Ammon's horn (tissue), 1 donor: Measurements from ENCODE around the gene FOXO6.

Source experiments
- DNase-seq: peaks from one replicate; pipeline ENCODE4 v3.0.0-alpha.2; 2016; ENCODE audit warnings: low spot score

Gene FOXO6

GRCh38 chr1:41360786-41361494 lies at the start of gene FOXO6:
Gene FOXO6 (plus strand): TSS chr1:41361434.
- peak; percentile 99 for DNase-seq

GRCh38 chr1:41312991-41313645 lies 48.1 kb upstream of the FOXO6 start:
- no peak for DNase-seq

- no peak for DNase-seq
These were observed 47.5 kb upstream of the FOXO6 start for GRCh38 chr1:41313661-41314131.

- no peak for DNase-seq
These were observed 46.7 kb upstream of the FOXO6 start for GRCh38 chr1:41314376-41315145.

- no peak for DNase-seq
These were observed 46.0 kb upstream of the FOXO6 start for GRCh38 chr1:41315146-41315822.

- DNase-seq = no peak
These were observed 45.4 kb upstream of the FOXO6 start for GRCh38 chr1:41315871-41316270.

GRCh38 chr1:41317361-41317760 lies 43.9 kb upstream of the FOXO6 start:
- no peak for DNase-seq

GRCh38 chr1:41318135-41318534 lies 43.1 kb upstream of the FOXO6 start:
- DNase-seq = no peak

GRCh38 chr1:41319106-41319755 lies 42.0 kb upstream of the FOXO6 start:
- no peak for DNase-seq

GRCh38 chr1:41319807-41320711 lies 41.2 kb upstream of the FOXO6 start:
- no peak for DNase-seq

- no peak for DNase-seq
These were observed 40.1 kb upstream of the FOXO6 start for GRCh38 chr1:41320895-41321676.

- DNase-seq = no peak
These were observed 39.1 kb upstream of the FOXO6 start for GRCh38 chr1:41322101-41322661.

- peak; percentile 76 for DNase-seq
These were observed 38.4 kb upstream of the FOXO6 start for GRCh38 chr1:41322835-41323234.

- DNase-seq = no peak
These were observed 38.0 kb upstream of the FOXO6 start for GRCh38 chr1:41323243-41323642.

- no peak for DNase-seq
These were observed 35.4 kb upstream of the FOXO6 start for GRCh38 chr1:41325801-41326200.

- no peak for DNase-seq
These were observed 33.7 kb upstream of the FOXO6 start for GRCh38 chr1:41327383-41327999.

GRCh38 chr1:41328001-41328615 lies 33.1 kb upstream of the FOXO6 start:
- no peak for DNase-seq

- DNase-seq = no peak
These were observed 32.2 kb upstream of the FOXO6 start for GRCh38 chr1:41328780-41329640.
